D721Med (cell line): Measurements from ENCODE around the gene CCR5AS.
"Not testable (repeated sequence)": the region's sequence is repeated elsewhere in the genome, so short reads cannot be mapped to it uniquely, and the experiment has no call there.

Experiments used
- DNase-seq: peaks from one replicate; pipeline ENCODE4 v3.0.0; 2011; ENCODE audit warnings: low spot score; ENCODE audit not compliant: insufficient read length
- FAIRE-seq: peaks from 2 replicates; lab custom pipeline; 2011; peaks lifted over from hg19 to GRCh38; lab: Jason Lieb, UNC
- TF ChIP-seq, protein P1 (sequence below): IDR thresholded peaks from 2 replicates; pipeline ENCODE4 v1.5.1; 2012; ENCODE audit warnings: mild to moderate bottlenecking, control low read depth; ENCODE audit not compliant: insufficient read depth; ENCODE audit errors: missing control alignments

Gene CCR5AS

GRCh38 chr3:46344476-46344875 is 62.4 kb downstream of the CCR5AS start:
- FAIRE-seq: no peak
- no peak for DNase-seq
- TF ChIP-seq, protein P1, sequence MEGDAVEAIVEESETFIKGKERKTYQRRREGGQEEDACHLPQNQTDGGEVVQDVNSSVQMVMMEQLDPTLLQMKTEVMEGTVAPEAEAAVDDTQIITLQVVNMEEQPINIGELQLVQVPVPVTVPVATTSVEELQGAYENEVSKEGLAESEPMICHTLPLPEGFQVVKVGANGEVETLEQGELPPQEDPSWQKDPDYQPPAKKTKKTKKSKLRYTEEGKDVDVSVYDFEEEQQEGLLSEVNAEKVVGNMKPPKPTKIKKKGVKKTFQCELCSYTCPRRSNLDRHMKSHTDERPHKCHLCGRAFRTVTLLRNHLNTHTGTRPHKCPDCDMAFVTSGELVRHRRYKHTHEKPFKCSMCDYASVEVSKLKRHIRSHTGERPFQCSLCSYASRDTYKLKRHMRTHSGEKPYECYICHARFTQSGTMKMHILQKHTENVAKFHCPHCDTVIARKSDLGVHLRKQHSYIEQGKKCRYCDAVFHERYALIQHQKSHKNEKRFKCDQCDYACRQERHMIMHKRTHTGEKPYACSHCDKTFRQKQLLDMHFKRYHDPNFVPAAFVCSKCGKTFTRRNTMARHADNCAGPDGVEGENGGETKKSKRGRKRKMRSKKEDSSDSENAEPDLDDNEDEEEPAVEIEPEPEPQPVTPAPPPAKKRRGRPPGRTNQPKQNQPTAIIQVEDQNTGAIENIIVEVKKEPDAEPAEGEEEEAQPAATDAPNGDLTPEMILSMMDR: no peak

- TF ChIP-seq, protein P1: no peak
- FAIRE-seq (no peak), DNase-seq (no peak)
Observed at GRCh38 chr3:46338840-46339239, 68.0 kb downstream of the CCR5AS start.

- TF ChIP-seq, protein P1: no peak
- DNase-seq (no peak), FAIRE-seq (no peak)
Observed at GRCh38 chr3:46337911-46338310, 69.0 kb downstream of the CCR5AS start.

- DNase-seq: no peak
- TF ChIP-seq, protein P1: no peak
- no peak for FAIRE-seq
Observed at GRCh38 chr3:46335541-46335940, 71.3 kb downstream of the CCR5AS start.

- no peak for DNase-seq
- TF ChIP-seq, protein P1: no peak
- FAIRE-seq: no peak
Observed at GRCh38 chr3:46334741-46335478, 72.0 kb downstream of the CCR5AS start.

GRCh38 chr3:46330676-46331075 is 76.2 kb downstream of the CCR5AS start:
- not testable (repeated sequence) for DNase-seq, FAIRE-seq

- TF ChIP-seq, protein P1: no peak
- no peak for FAIRE-seq
- DNase-seq: no peak
Observed at GRCh38 chr3:46325645-46326300, 81.1 kb downstream of the CCR5AS start.
